GM12873 (cell line): ENCODE data around the gene CHTOP.

Experiments used
- CTCF ChIP-seq: IDR thresholded peaks from 2 replicates; pipeline ENCODE4 v1.5.1; 2012; ENCODE audit warnings: low read depth, mild to moderate bottlenecking, moderate library complexity, low read length, control low read depth; ENCODE audit not compliant: insufficient read depth; ENCODE audit errors: missing control alignments

Gene CHTOP

GRCh38 chr1:153679337-153680119, 45.7 kb downstream of the CHTOP start:
- peak; percentile 46 for TF ChIP-seq CTCF

- no peak for TF ChIP-seq CTCF
These were observed 46.2 kb downstream of the CHTOP start for GRCh38 chr1:153680120-153680403.

GRCh38 chr1:153682730-153683129, 48.9 kb downstream of the CHTOP start:
- no peak for TF ChIP-seq CTCF

GRCh38 chr1:153683854-153684253, 50.0 kb downstream of the CHTOP start:
- TF ChIP-seq CTCF, result no peak

- TF ChIP-seq CTCF, result no peak
These were observed 51.0 kb downstream of the CHTOP start for GRCh38 chr1:153684892-153685291.

- TF ChIP-seq CTCF, result no peak
These were observed 51.9 kb downstream of the CHTOP start for GRCh38 chr1:153685544-153686340.

- no peak for TF ChIP-seq CTCF
These were observed 53.7 kb downstream of the CHTOP start for GRCh38 chr1:153687346-153688125.
